SK-N-SH treated with all-trans-retinoic acid at 6 μM for 48 hours (cell line): ENCODE data around the gene IL17RC.
A peak's percentile ranks its signal among the peaks of the same experiment; 100 is the strongest.

Source experiments
- ARNTL ChIP-seq: fragments of 450-650 bp; formaldehyde crosslinking; IDR thresholded peaks from 2 replicates; pipeline ENCODE4 v1.5.0; 2020; ENCODE audit warnings: low read depth, mild to moderate bottlenecking, moderate library complexity, borderline replicate concordance
- BACH2 ChIP-seq: fragments of 250-450 bp; sonication (Bioruptor Pico); IDR thresholded peaks from 2 replicates; pipeline ENCODE4 v1.9.0; 2021; ENCODE audit warnings: mild to moderate bottlenecking, borderline replicate concordance
- CSDC2 ChIP-seq: fragments of 250-450 bp; sonication (Bioruptor Pico); IDR thresholded peaks from 2 replicates; pipeline ENCODE4 v1.5.0; 2020; ENCODE audit warnings: mild to moderate bottlenecking, moderate library complexity
- GLIS3 ChIP-seq: fragments of 250-450 bp; sonication (Bioruptor Pico); IDR thresholded peaks from 2 replicates; pipeline ENCODE4 v1.5.0; 2020; ENCODE audit warnings: mild to moderate bottlenecking, moderate library complexity
- ISL1 ChIP-seq: fragments of 250-450 bp; sonication (Bioruptor Pico); IDR thresholded peaks from 2 replicates; pipeline ENCODE4 v2.1.2; 2022; ENCODE audit warnings: mild to moderate bottlenecking, moderate library complexity
- OSR1 ChIP-seq: fragments of 250-450 bp; sonication (Bioruptor Pico); IDR thresholded peaks from 2 replicates; pipeline ENCODE4 v1.8.0; 2022; ENCODE audit warnings: moderate library complexity, mild to moderate bottlenecking, inconsistent platforms
- PATZ1 ChIP-seq: fragments of 250-450 bp; sonication (Bioruptor Pico); IDR thresholded peaks from 2 replicates; pipeline ENCODE4 v1.8.0; 2020; ENCODE audit warnings: mild to moderate bottlenecking, moderate library complexity, borderline replicate concordance
- SNAI2 ChIP-seq: fragments of 250-450 bp; sonication (Bioruptor Pico); IDR thresholded peaks from 2 replicates; pipeline ENCODE4 v1.5.0; 2020; ENCODE audit warnings: mild to moderate bottlenecking, moderate library complexity
- ZFP3 ChIP-seq: fragments of 250-450 bp; sonication (Bioruptor Pico); IDR thresholded peaks from 2 replicates; pipeline ENCODE4 v1.5.0; 2020; ENCODE audit warnings: mild to moderate bottlenecking, moderate library complexity
- ZFP30 ChIP-seq: fragments of 450-650 bp; formaldehyde crosslinking; IDR thresholded peaks from 2 replicates; pipeline ENCODE4 v1.5.0; 2022; ENCODE audit warnings: mild to moderate bottlenecking, moderate library complexity
- ZNF565 ChIP-seq: fragments of 450-650 bp; formaldehyde crosslinking; conservative IDR thresholded peaks from 2 replicates; pipeline ENCODE4 v1.5.0; 2020; ENCODE audit warnings: low read depth, mild to moderate bottlenecking, moderate library complexity
- ZNF70 ChIP-seq: fragments of 450-650 bp; formaldehyde crosslinking; IDR thresholded peaks from 2 replicates; pipeline ENCODE4 v1.5.0; 2020; ENCODE audit warnings: mild to moderate bottlenecking, moderate library complexity
- TF ChIP-seq, protein P1 (sequence below): fragments of 250-450 bp; sonication (Bioruptor Pico); IDR thresholded peaks from 2 replicates; pipeline ENCODE4 v1.5.1; 2021; ENCODE audit warnings: mild to moderate bottlenecking, moderate library complexity

GRCh38 chr3:9933561-9934234 lies 16.8 kb downstream of the IL17RC start, which contains the start of gene CRELD1:
- no peak for TF ChIP-seq ZFP3 (CRISPR knock-in tag)
- TF ChIP-seq ZNF70 (CRISPR knock-in tag): no peak
- TF ChIP-seq CSDC2 (CRISPR knock-in tag): no peak
- TF ChIP-seq ZNF565: no peak
- no peak for TF ChIP-seq BACH2 (CRISPR knock-in tag)
- no peak for TF ChIP-seq OSR1 (CRISPR knock-in tag)
- no peak for TF ChIP-seq PATZ1 (CRISPR knock-in tag)
- no peak for TF ChIP-seq ZFP30 (CRISPR knock-in tag)
- peak; percentile 88 for TF ChIP-seq SNAI2 (CRISPR knock-in tag)
- TF ChIP-seq ISL1 (CRISPR knock-in tag): no peak
- no peak for TF ChIP-seq GLIS3
- no peak for TF ChIP-seq ARNTL (CRISPR knock-in tag)
- TF ChIP-seq, protein P1, sequence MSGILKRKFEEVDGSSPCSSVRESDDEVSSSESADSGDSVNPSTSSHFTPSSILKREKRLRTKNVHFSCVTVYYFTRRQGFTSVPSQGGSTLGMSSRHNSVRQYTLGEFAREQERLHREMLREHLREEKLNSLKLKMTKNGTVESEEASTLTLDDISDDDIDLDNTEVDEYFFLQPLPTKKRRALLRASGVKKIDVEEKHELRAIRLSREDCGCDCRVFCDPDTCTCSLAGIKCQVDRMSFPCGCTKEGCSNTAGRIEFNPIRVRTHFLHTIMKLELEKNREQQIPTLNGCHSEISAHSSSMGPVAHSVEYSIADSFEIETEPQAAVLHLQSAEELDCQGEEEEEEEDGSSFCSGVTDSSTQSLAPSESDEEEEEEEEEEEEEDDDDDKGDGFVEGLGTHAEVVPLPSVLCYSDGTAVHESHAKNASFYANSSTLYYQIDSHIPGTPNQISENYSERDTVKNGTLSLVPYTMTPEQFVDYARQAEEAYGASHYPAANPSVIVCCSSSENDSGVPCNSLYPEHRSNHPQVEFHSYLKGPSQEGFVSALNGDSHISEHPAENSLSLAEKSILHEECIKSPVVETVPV (CRISPR knock-in tag): no peak
